HepG2 (cell line): Measurements from ENCODE around the gene EVI5. TPM values are rescaled to one million over a fixed set of nuclear protein-coding genes. Genes with fewer than 3 reads are reported as not detected.

Experiments
- ATAC-seq: fragments of 200-7000 bp; cut with Tn5 transposase; 3 replicates; pipeline ENCODE4 v1.9.1; 2020; ENCODE audit warnings: mild to moderate bottlenecking, moderate library complexity
- BruUV-seq: library from RNA; stranded (reverse); fragments of 400-500 nt; replicated peaks from 2 replicates; lab custom pipeline; 2021; lab: Mats Ljungman, UMichigan
- CTCF ChIA-PET: fragments of 300-600 bp; formaldehyde crosslinking; extraction: SDS; loops from one replicate; lab custom pipeline; 2021; ENCODE audit warnings: low total read pairs, inconsistent platforms, low intra/inter-chr PET ratio; lab: Yijun Ruan, JAX
- POLR2A ChIA-PET: fragments of 350-600 bp; sonication (Branson Sonifier 250); formaldehyde crosslinking; loops from one replicate; lab custom pipeline; 2020; ENCODE audit warnings: antibody characterized with exemption, inconsistent platforms; lab: Yijun Ruan, JAX
- DNase-seq: peaks from one replicate; pipeline ENCODE4 v3.0.0-alpha.2; 2015; ENCODE audit warnings: low spot score
- FAIRE-seq: peaks from 3 replicates; lab custom pipeline; 2011; peaks lifted over from hg19 to GRCh38; lab: Jason Lieb, UNC
- H2AFZ ChIP-seq: one replicate; pipeline ENCODE4 v1.6.1; 2011; ENCODE audit warnings: low read length, inconsistent platforms
- H3K27ac ChIP-seq: fragments of 300-600 bp; 3 replicates; pipeline ENCODE4 v1.8.0; 2011; ENCODE audit warnings: mixed run types, mild to moderate bottlenecking, mixed read lengths, low read length, inconsistent platforms; ENCODE audit not compliant: insufficient read depth; ENCODE audit errors: extremely low read length
- H3K27me3 ChIP-seq, 2 experiments: fragments of 200-600 bp in 1 of 2; 2 replicates in 1 of 2; 3 replicates in 1 of 2; pipeline versions ENCODE4 v1.6.0 to v1.8.0; 2011; ENCODE audit warnings: low read length in 2 of 2, mild to moderate bottlenecking in 2 of 2, moderate library complexity in 2 of 2, inconsistent platforms in 1 of 2; ENCODE audit not compliant: insufficient read depth in 2 of 2, control insufficient read depth in 1 of 2
- H3K36me3 ChIP-seq, 2 experiments: fragments of 200-600 bp in 1 of 2; replicated peaks in 1 of 2; 2 replicates in 1 of 2; 3 replicates in 1 of 2; pipeline versions ENCODE4 v1.5.1 to v1.8.0; 2011; ENCODE audit warnings: low read length in 2 of 2, inconsistent platforms in 1 of 2; ENCODE audit not compliant: insufficient read depth in 2 of 2, control insufficient read depth in 1 of 2
- H3K4me1 ChIP-seq: 2 replicates; pipeline ENCODE4 v1.5.1; 2012; ENCODE audit warnings: low read length, inconsistent platforms; ENCODE audit not compliant: insufficient read depth
- H3K4me2 ChIP-seq: 2 replicates; pipeline ENCODE4 v1.6.0; 2011; ENCODE audit warnings: low read depth, low read length, inconsistent platforms
- H3K4me3 ChIP-seq, 3 experiments: fragments of 200-600 bp in 1 of 3; sonication (generic), shearing (Covaris generic) in 1 of 3; replicated peaks in 1 of 3; 2 replicates each; pipeline ENCODE4 v1.5.1; 2011 to 2016; ENCODE audit warnings: low read length in 3 of 3, inconsistent platforms in 2 of 3, low read depth in 2 of 3, mild to moderate bottlenecking in 2 of 3, control low read depth in 1 of 3, mixed read lengths in 1 of 3; ENCODE audit not compliant: insufficient read depth in 1 of 3
- H3K79me2 ChIP-seq: one replicate; pipeline ENCODE4 v1.6.1; 2011; ENCODE audit warnings: low read length, inconsistent platforms; ENCODE audit not compliant: insufficient read depth
- H3K9ac ChIP-seq: 2 replicates; pipeline ENCODE4 v1.6.0; 2011; ENCODE audit warnings: mild to moderate bottlenecking, low read depth, low read length, inconsistent platforms; ENCODE audit not compliant: insufficient read depth
- H3K9me3 ChIP-seq: 2 replicates; pipeline ENCODE4 v1.5.1; 2012; ENCODE audit warnings: mild to moderate bottlenecking, low read length
- H4K20me1 ChIP-seq: 2 replicates; pipeline ENCODE4 v1.6.0; 2011; ENCODE audit warnings: inconsistent platforms, mild to moderate bottlenecking, low read length, moderate library complexity; ENCODE audit not compliant: insufficient read depth
- HES4 ChIP-seq: sonication (generic); formaldehyde crosslinking; IDR thresholded peaks from 2 replicates; pipeline ENCODE4 v1.9.0; 2021; ENCODE audit warnings: mild to moderate bottlenecking, missing genetic modification reagents, borderline replicate concordance
- IRX3 ChIP-seq: sonication (generic); formaldehyde crosslinking; IDR thresholded peaks from 2 replicates; pipeline ENCODE4 v1.8.1; 2023; ENCODE audit warnings: mild to moderate bottlenecking, low read depth, missing genetic modification reagents, borderline replicate concordance
- MED8 ChIP-seq: sonication (generic); formaldehyde crosslinking; IDR thresholded peaks from 2 replicates; pipeline ENCODE4 v1.8.1; 2023; ENCODE audit warnings: mild to moderate bottlenecking, missing genetic modification reagents; ENCODE audit not compliant: insufficient replicate concordance
- POLR2A ChIP-seq, 2 experiments: IDR thresholded peaks; 2 replicates each; pipeline ENCODE4 v1.6.1; 2011; ENCODE audit warnings: low read depth in 2 of 2, low read length in 2 of 2, mild to moderate bottlenecking in 1 of 2, moderate library complexity in 1 of 2; ENCODE audit not compliant: insufficient read depth in 1 of 2
- SALL2 ChIP-seq: sonication (generic); formaldehyde crosslinking; IDR thresholded peaks from 2 replicates; pipeline ENCODE4 v1.8.1; 2023; ENCODE audit warnings: mild to moderate bottlenecking, missing genetic modification reagents, inconsistent platforms
- SNAI1 ChIP-seq: sonication (generic); formaldehyde crosslinking; IDR thresholded peaks from 2 replicates; pipeline ENCODE4 v1.5.0; 2020; ENCODE audit warnings: mild to moderate bottlenecking, missing genetic modification reagents, borderline replicate concordance
- SRSF1 ChIP-seq: fragments of 200-400 bp; formaldehyde crosslinking; optimal IDR thresholded peaks from 2 replicates; pipeline ENCODE3; 2017; ENCODE audit warnings: mild to moderate bottlenecking, low read depth, low read length, moderate library complexity
- ZFAT ChIP-seq: sonication (generic); formaldehyde crosslinking; conservative IDR thresholded peaks from 2 replicates; pipeline ENCODE4 v1.8.1; 2023; ENCODE audit warnings: missing genetic modification reagents, inconsistent platforms
- ZFP36 ChIP-seq: fragments of 150-350 bp; IDR thresholded peaks from 2 replicates; pipeline ENCODE4 v1.6.1; 2018; ENCODE audit warnings: borderline replicate concordance, low read length, low read depth; ENCODE audit not compliant: partially characterized antibody
- ZNF12 ChIP-seq: sonication (generic); formaldehyde crosslinking; IDR thresholded peaks from 2 replicates; pipeline ENCODE4 v1.5.0; 2020; ENCODE audit warnings: missing genetic modification reagents
- ZNF230 ChIP-seq: sonication (generic); formaldehyde crosslinking; IDR thresholded peaks from 2 replicates; pipeline ENCODE4 v1.4.0; 2020; ENCODE audit warnings: mild to moderate bottlenecking, missing genetic modification reagents
- WGBS: methylation state at CpG from one replicate; pipeline ENCODE4 v1.1.6; 2017; ENCODE audit warnings: low lambda C conversion rate; 5-methylcytosine and 5-hydroxymethylcytosine counted together
- in situ Hi-C: cut with HindIII; loops from 2 replicates; pipeline ENCODE4 v1.10.0; 2017; ENCODE audit warnings: low pct_unique_long_range_greater_than_20kb; ENCODE audit not compliant: extremely low pct_ligation_motif_present
- intact Hi-C: fragments of 100-400 bp; cut with micrococcal nuclease; formaldehyde crosslinking; loops from one replicate; pipeline ENCODE4 v1.10.0; 2022; ENCODE audit not compliant: unreplicated experiment
- polyA plus RNA-seq, 8 experiments: library from polyadenylated mRNA; depleted of rRNA in 3 of 8; stranded (reverse) in 7 of 8; unstranded in 1 of 8; fragments of >200 nt; fragmentation: Illumina TruSeq in 4 of 8; extraction: Trizol in 4 of 8; gene quantifications; 2 replicates each; pipeline versions ENCODE4 v1.2.1 to v1.2.3, GENCODE V29; 2011 to 2016; ENCODE audit warnings: low read depth in 4 of 8, missing spikeins in 1 of 8, mixed read lengths in 1 of 8; ENCODE audit not compliant: insufficient read depth in 1 of 8
- total RNA-seq, 5 experiments: library from RNA; depleted of rRNA; stranded (reverse); fragments of >200 nt; fragmentation: Illumina TruSeq; extraction: Trizol; gene quantifications; 2 replicates each; pipeline ENCODE4 v1.2.3, GENCODE V29; 2016; ENCODE audit warnings: low read depth in 1 of 5
- TF ChIP-seq, protein P1 (sequence below): sonication (generic); formaldehyde crosslinking; IDR thresholded peaks from 2 replicates; pipeline ENCODE4 v1.5.0; 2020; ENCODE audit warnings: mild to moderate bottlenecking, missing genetic modification reagents
- TF ChIP-seq, protein P2 (sequence below): sonication (generic); formaldehyde crosslinking; IDR thresholded peaks from 2 replicates; pipeline ENCODE4 v1.5.1; 2020; ENCODE audit warnings: mild to moderate bottlenecking, missing genetic modification reagents, borderline replicate concordance
- TF ChIP-seq, protein P3 (sequence below): sonication (generic); formaldehyde crosslinking; IDR thresholded peaks from 2 replicates; pipeline ENCODE4 v1.5.1; 2020; ENCODE audit warnings: missing genetic modification reagents, mild to moderate bottlenecking, borderline replicate concordance

EVI5 gene
- total and polyA plus RNA-seq, 2 of the 13 experiments (the other 11 are each of a cell fraction or from before 2014, with no cell fraction given), result 4.0 to 12.6 TPM

DNA sequence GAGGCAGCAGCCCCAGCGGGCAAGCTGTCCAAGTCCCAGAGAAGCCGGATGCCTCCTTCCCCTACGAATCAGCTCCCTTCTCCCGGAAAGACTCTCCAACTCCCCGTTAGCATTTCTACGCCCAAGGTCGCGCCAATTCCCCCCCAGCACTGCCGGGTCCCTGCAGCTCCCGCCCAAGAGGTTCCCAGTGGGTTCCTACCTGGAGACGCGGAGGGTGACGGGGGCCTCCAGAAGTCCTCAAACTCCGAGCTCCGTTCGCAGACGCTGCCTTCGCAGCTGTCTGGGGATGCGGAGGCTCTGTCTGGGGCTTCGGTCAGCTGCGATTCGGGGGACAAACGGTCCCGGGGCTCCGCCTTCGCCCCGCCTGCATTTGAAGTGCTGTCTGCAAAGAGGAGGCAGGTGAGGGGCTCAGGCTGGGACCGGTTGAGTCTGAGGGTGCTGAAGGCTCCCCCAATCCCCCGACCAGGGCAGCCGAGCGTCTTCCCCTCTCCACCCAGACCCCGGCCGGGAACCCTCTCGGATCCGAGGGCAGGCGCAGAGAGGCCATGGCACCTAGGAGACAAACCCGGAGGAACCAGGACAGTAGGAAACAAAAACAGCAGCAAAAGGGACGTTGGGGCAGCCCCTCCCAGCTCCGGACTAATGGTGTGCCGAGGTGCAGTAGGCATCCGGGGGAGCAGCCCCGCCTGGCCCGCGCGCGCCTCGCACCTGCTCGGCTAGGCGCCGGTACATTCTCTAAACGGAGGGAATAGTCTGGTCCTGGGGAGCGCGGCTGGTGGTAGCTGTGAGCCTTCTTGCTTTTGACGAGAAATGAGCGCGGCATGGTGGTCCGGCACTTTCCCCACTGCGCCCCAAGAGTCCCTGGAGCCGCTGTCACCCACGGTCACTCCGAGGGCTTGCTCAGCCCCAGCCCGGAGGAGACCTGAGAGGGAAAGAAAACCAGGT is 302.0 kb downstream of the EVI5 start:
- intact Hi-C loops, result no loop called here
- Histone ChIP-seq H4K20me1 (no peaks in the 10 kb centered on the region), H3K9me3 (no peaks in the 10 kb centered on the region), H3K36me3 (peaks cover 2 to 8% of the 10 kb centered on the region in 2 experiments; a peak in 4 of 5 replicates), H3K79me2 (no peaks in the 10 kb centered on the region), H3K4me1 (peaks cover 24% of the 10 kb centered on the region), H2AFZ (no peak overlapping the region), H3K4me3 (peak overlapping the region in 2 of 3 experiments; percentile 5 to 87; a peak in 2 of 6 replicates), H3K27me3 (no peaks in the 10 kb centered on the region; a peak in 2 of 5 replicates), H3K9ac (no peak overlapping the region), H3K4me2 (peak overlapping the region; percentile 87; the same call in 1 of the 2 replicates), H3K27ac (no peak overlapping the region)
- POLR2A ChIA-PET, result interaction anchor here (0.7 kb wide), 1 partner anchor 1002 kb away, joined by 3 read pairs; no protein-coding TSS in a partner anchor
- no peak for FAIRE-seq
- CTCF ChIA-PET, result no interaction called here
- 94% methylated on average over 43 of the region's 62 CpGs for WGBS
- DNase-seq, result no peak
- no peak for ATAC-seq
- in situ Hi-C loops, result loop anchor here (5.0 kb wide), 1 partner anchor 114 kb away; no protein-coding TSS in a partner anchor
- BruUV-seq, result no TSS peak
- TF ChIP-seq ZFAT (CRISPR knock-in tag), result no peak
- no peak for TF ChIP-seq ZNF230 (CRISPR knock-in tag)
- TF ChIP-seq POLR2A (IDR thresholded peaks at IDR 0.05; ENCODE audit: insufficient read depth in 1 of 2, low read depth in 2 of 2, low read length in 2 of 2), result no peak
- no peak for TF ChIP-seq SNAI1 (CRISPR knock-in tag)
- TF ChIP-seq SALL2 (CRISPR knock-in tag), result no peak
- TF ChIP-seq ZFP36, result no peak
- no peak for TF ChIP-seq MED8
- no peak for TF ChIP-seq ZNF12
- TF ChIP-seq, protein P1, sequence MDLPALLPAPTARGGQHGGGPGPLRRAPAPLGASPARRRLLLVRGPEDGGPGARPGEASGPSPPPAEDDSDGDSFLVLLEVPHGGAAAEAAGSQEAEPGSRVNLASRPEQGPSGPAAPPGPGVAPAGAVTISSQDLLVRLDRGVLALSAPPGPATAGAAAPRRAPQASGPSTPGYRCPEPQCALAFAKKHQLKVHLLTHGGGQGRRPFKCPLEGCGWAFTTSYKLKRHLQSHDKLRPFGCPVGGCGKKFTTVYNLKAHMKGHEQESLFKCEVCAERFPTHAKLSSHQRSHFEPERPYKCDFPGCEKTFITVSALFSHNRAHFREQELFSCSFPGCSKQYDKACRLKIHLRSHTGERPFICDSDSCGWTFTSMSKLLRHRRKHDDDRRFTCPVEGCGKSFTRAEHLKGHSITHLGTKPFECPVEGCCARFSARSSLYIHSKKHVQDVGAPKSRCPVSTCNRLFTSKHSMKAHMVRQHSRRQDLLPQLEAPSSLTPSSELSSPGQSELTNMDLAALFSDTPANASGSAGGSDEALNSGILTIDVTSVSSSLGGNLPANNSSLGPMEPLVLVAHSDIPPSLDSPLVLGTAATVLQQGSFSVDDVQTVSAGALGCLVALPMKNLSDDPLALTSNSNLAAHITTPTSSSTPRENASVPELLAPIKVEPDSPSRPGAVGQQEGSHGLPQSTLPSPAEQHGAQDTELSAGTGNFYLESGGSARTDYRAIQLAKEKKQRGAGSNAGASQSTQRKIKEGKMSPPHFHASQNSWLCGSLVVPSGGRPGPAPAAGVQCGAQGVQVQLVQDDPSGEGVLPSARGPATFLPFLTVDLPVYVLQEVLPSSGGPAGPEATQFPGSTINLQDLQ (CRISPR knock-in tag), result no peak
- no peak for TF ChIP-seq HES4 (CRISPR knock-in tag)
- TF ChIP-seq IRX3 (CRISPR knock-in tag), result no peak
- TF ChIP-seq, protein P2, sequence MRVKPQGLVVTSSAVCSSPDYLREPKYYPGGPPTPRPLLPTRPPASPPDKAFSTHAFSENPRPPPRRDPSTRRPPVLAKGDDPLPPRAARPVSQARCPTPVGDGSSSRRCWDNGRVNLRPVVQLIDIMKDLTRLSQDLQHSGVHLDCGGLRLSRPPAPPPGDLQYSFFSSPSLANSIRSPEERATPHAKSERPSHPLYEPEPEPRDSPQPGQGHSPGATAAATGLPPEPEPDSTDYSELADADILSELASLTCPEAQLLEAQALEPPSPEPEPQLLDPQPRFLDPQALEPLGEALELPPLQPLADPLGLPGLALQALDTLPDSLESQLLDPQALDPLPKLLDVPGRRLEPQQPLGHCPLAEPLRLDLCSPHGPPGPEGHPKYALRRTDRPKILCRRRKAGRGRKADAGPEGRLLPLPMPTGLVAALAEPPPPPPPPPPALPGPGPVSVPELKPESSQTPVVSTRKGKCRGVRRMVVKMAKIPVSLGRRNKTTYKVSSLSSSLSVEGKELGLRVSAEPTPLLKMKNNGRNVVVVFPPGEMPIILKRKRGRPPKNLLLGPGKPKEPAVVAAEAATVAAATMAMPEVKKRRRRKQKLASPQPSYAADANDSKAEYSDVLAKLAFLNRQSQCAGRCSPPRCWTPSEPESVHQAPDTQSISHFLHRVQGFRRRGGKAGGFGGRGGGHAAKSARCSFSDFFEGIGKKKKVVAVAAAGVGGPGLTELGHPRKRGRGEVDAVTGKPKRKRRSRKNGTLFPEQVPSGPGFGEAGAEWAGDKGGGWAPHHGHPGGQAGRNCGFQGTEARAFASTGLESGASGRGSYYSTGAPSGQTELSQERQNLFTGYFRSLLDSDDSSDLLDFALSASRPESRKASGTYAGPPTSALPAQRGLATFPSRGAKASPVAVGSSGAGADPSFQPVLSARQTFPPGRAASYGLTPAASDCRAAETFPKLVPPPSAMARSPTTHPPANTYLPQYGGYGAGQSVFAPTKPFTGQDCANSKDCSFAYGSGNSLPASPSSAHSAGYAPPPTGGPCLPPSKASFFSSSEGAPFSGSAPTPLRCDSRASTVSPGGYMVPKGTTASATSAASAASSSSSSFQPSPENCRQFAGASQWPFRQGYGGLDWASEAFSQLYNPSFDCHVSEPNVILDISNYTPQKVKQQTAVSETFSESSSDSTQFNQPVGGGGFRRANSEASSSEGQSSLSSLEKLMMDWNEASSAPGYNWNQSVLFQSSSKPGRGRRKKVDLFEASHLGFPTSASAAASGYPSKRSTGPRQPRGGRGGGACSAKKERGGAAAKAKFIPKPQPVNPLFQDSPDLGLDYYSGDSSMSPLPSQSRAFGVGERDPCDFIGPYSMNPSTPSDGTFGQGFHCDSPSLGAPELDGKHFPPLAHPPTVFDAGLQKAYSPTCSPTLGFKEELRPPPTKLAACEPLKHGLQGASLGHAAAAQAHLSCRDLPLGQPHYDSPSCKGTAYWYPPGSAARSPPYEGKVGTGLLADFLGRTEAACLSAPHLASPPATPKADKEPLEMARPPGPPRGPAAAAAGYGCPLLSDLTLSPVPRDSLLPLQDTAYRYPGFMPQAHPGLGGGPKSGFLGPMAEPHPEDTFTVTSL (CRISPR knock-in tag), result no peak
- TF ChIP-seq SRSF1, result no peak
- TF ChIP-seq, protein P3, sequence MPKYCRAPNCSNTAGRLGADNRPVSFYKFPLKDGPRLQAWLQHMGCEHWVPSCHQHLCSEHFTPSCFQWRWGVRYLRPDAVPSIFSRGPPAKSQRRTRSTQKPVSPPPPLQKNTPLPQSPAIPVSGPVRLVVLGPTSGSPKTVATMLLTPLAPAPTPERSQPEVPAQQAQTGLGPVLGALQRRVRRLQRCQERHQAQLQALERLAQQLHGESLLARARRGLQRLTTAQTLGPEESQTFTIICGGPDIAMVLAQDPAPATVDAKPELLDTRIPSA, result no peak
